Neural progenitor cell (in vitro differentiated cells): ENCODE data around the gene PDLIM4.

Experiments
- EZH2 ChIP-seq: fragments of 200-600 bp; sonication (generic); IDR thresholded peaks from 2 replicates; pipeline ENCODE4 v1.6.1; 2017; ENCODE audit warnings: antibody characterized with exemption, mild to moderate bottlenecking, moderate library complexity
- TF ChIP-seq, protein P1 (sequence below): fragments of 200-600 bp; sonication (generic); IDR thresholded peaks from 2 replicates; pipeline ENCODE4 v1.5.1; 2017; ENCODE audit warnings: antibody characterized with exemption, mild to moderate bottlenecking

DNA sequence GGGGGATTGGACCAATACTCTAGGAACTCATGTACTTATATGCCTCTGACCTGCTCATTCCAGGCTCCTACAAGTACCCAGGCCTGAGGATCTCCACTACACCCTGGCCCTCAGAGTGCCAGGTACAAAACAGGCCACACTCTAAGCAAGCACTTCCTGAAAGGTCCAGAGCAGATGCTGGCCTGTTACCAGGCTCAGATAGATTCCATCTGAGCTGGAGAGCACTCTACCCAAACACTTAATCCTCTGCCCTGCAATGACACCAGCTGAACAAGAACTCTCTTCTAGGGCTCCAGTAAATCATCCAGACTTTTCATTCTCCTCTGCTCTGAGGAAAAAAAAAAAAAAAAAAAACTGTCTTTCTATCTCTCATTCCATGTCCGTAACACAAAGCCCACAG is 32.8 kb upstream of the PDLIM4 start:
- TF ChIP-seq, protein P1, sequence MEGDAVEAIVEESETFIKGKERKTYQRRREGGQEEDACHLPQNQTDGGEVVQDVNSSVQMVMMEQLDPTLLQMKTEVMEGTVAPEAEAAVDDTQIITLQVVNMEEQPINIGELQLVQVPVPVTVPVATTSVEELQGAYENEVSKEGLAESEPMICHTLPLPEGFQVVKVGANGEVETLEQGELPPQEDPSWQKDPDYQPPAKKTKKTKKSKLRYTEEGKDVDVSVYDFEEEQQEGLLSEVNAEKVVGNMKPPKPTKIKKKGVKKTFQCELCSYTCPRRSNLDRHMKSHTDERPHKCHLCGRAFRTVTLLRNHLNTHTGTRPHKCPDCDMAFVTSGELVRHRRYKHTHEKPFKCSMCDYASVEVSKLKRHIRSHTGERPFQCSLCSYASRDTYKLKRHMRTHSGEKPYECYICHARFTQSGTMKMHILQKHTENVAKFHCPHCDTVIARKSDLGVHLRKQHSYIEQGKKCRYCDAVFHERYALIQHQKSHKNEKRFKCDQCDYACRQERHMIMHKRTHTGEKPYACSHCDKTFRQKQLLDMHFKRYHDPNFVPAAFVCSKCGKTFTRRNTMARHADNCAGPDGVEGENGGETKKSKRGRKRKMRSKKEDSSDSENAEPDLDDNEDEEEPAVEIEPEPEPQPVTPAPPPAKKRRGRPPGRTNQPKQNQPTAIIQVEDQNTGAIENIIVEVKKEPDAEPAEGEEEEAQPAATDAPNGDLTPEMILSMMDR, result no peak
- TF ChIP-seq EZH2, result no peak
